GM23338 (cell line): ENCODE results near the gene TPSAB1. TPM values are rescaled to one million over a fixed set of nuclear protein-coding genes. Genes with fewer than 3 reads are reported as not detected.
A peak's percentile ranks its signal among the peaks of the same experiment; 100 is the strongest.

Experiments
- ATAC-seq: fragments of 200-7000 bp; cut with Tn5 transposase; 3 replicates; pipeline ENCODE4 v1.9.1; 2020
- DNase-seq: peaks from one replicate; pipeline ENCODE4 v3.0.0-alpha.2; 2015; ENCODE audit warnings: low spot score
- H2AFZ ChIP-seq: fragments of 200-600 bp; sonication (generic); 2 replicates; pipeline ENCODE4 v1.8.0; 2016; ENCODE audit warnings: antibody characterized with exemption, mild to moderate bottlenecking, moderate library complexity
- H3F3A ChIP-seq: fragments of 200-600 bp; sonication (generic); replicated peaks from 2 replicates; pipeline ENCODE4 v1.8.0; 2017; ENCODE audit warnings: antibody characterized with exemption, mixed run types, low read depth
- H3K27ac ChIP-seq: fragments of 200-600 bp; sonication (generic); 2 replicates; pipeline ENCODE4 v1.6.1; 2016; ENCODE audit warnings: low read depth
- H3K27me3 ChIP-seq: fragments of 200-600 bp; sonication (generic); 2 replicates; pipeline ENCODE4 v1.8.0; 2016; ENCODE audit warnings: mild to moderate bottlenecking, mixed run types, moderate library complexity; ENCODE audit not compliant: insufficient read depth
- H3K36me3 ChIP-seq: fragments of 200-600 bp; sonication (generic); 2 replicates; pipeline ENCODE4 v1.8.0; 2016; ENCODE audit warnings: mild to moderate bottlenecking; ENCODE audit not compliant: insufficient read depth
- H3K4me1 ChIP-seq: fragments of 200-600 bp; sonication (generic); 2 replicates; pipeline ENCODE4 v1.8.0; 2016; ENCODE audit warnings: mild to moderate bottlenecking, moderate library complexity; ENCODE audit not compliant: insufficient read depth
- H3K4me2 ChIP-seq: fragments of 200-600 bp; sonication (generic); 2 replicates; pipeline ENCODE4 v1.7.1; 2017; ENCODE audit warnings: mixed run types
- H3K4me3 ChIP-seq: fragments of 200-600 bp; sonication (generic); 2 replicates; pipeline ENCODE4 v1.6.1; 2016; ENCODE audit warnings: mixed run types
- H3K79me2 ChIP-seq: fragments of 200-600 bp; sonication (generic); replicated peaks from 2 replicates; pipeline ENCODE4 v1.8.0; 2017; ENCODE audit warnings: mild to moderate bottlenecking; ENCODE audit not compliant: insufficient read depth
- H3K9me2 ChIP-seq: fragments of 200-600 bp; sonication (generic); 2 replicates; pipeline ENCODE4 v1.8.0; 2017; ENCODE audit not compliant: insufficient read depth
- H4K20me1 ChIP-seq: fragments of 200-600 bp; sonication (generic); replicated peaks from 2 replicates; pipeline ENCODE4 v1.8.0; 2017; ENCODE audit warnings: mild to moderate bottlenecking; ENCODE audit not compliant: insufficient read depth
- H3K27ac Mint-ChIP-seq: 2 replicates; pipeline ENCODE4 v1.8.0; 2020; ENCODE audit warnings: inconsistent platforms, mild to moderate bottlenecking, moderate library complexity, mixed read lengths
- H3K27me3 Mint-ChIP-seq: 3 replicates; pipeline ENCODE4 v1.8.0; 2022; ENCODE audit warnings: low read depth, mild to moderate bottlenecking, moderate library complexity, mixed read lengths, inconsistent platforms; ENCODE audit not compliant: insufficient read depth, poor library complexity
- H3K36me3 Mint-ChIP-seq: 3 replicates; pipeline ENCODE4 v1.8.0; 2021; ENCODE audit warnings: low read depth, mild to moderate bottlenecking, inconsistent platforms, moderate library complexity, mixed read lengths
- H3K4me1 Mint-ChIP-seq: 3 replicates; pipeline ENCODE4 v1.8.0; 2020; ENCODE audit warnings: mild to moderate bottlenecking, inconsistent platforms, mixed read lengths
- H3K4me3 Mint-ChIP-seq: 3 replicates; pipeline ENCODE4 v1.8.0; 2021; ENCODE audit warnings: moderate library complexity, mild to moderate bottlenecking, inconsistent platforms, mixed read lengths
- H3K9me3 Mint-ChIP-seq: 3 replicates; pipeline ENCODE4 v1.8.0; 2020; ENCODE audit warnings: moderate library complexity, mild to moderate bottlenecking, inconsistent platforms, mixed read lengths
- CREB1 ChIP-seq: fragments of 250-450 bp; sonication (Bioruptor Pico); IDR thresholded peaks from 2 replicates; pipeline ENCODE4 v1.5.0; 2020; ENCODE audit warnings: low read depth, mild to moderate bottlenecking, moderate library complexity
- EZH2 ChIP-seq: fragments of 200-600 bp; sonication (generic); IDR thresholded peaks from one replicate; pipeline ENCODE4 v1.8.0; 2017; ENCODE audit warnings: antibody characterized with exemption, mild to moderate bottlenecking, low read depth; ENCODE audit not compliant: unreplicated experiment
- EZH2phosphoT487 ChIP-seq: fragments of 200-600 bp; sonication (generic); IDR thresholded peaks from one replicate; pipeline ENCODE4 v1.8.1; 2018; ENCODE audit warnings: antibody characterized with exemption; ENCODE audit not compliant: unreplicated experiment
- JUNB ChIP-seq: IDR thresholded peaks from one replicate; pipeline ENCODE4 v1.6.1; 2016; ENCODE audit warnings: antibody characterized with exemption; ENCODE audit not compliant: unreplicated experiment
- NANOG ChIP-seq: IDR thresholded peaks from 2 replicates; pipeline ENCODE4 v1.6.1; 2016; ENCODE audit warnings: antibody characterized with exemption, borderline replicate concordance
- POLR2AphosphoS5 ChIP-seq: IDR thresholded peaks from 2 replicates; pipeline ENCODE4 v1.6.1; 2016; ENCODE audit warnings: antibody characterized with exemption, low read depth
- ZNF114 ChIP-seq: fragments of 250-450 bp; sonication (Bioruptor Pico); IDR thresholded peaks from 2 replicates; pipeline ENCODE4 v1.5.0; 2020; ENCODE audit warnings: mild to moderate bottlenecking, moderate library complexity
- ZNF331 ChIP-seq: fragments of 250-450 bp; sonication (Bioruptor Pico); IDR thresholded peaks from 2 replicates; pipeline ENCODE4 v1.5.0; 2020; ENCODE audit warnings: low read depth, mild to moderate bottlenecking, moderate library complexity
- polyA plus RNA-seq: library from polyadenylated mRNA; unstranded; fragments of >200 nt; fragmentation: Nextera tagmentation; extraction: Ambion mirVana; gene quantifications from 2 replicates; pipeline ENCODE4 v1.2.1, GENCODE V29; 2016
- total RNA-seq: library from RNA; depleted of rRNA; stranded (reverse); fragments of >200 nt; shearing (Covaris generic); gene quantifications from 2 replicates; pipeline ENCODE4 v1.2.3, GENCODE V29; 2014
- TF ChIP-seq, protein P1 (sequence below): IDR thresholded peaks from one replicate; pipeline ENCODE4 v1.6.1; 2018; ENCODE audit warnings: antibody characterized with exemption; ENCODE audit not compliant: unreplicated experiment
- TF ChIP-seq, protein P2 (sequence below): IDR thresholded peaks from 2 replicates; pipeline ENCODE4 v1.6.1; 2016; ENCODE audit warnings: antibody characterized with exemption
- TF ChIP-seq, protein P3 (sequence below), 2 experiments: fragments of 200-600 bp in 1 of 2; sonication (generic) in 1 of 2; conservative IDR thresholded peaks; 2 replicates each; pipeline versions ENCODE4 v1.5.1 to v1.6.1; 2016 to 2017; ENCODE audit warnings: antibody characterized with exemption in 2 of 2, low read depth in 2 of 2, mild to moderate bottlenecking in 2 of 2, moderate library complexity in 1 of 2
- TF ChIP-seq, protein P4 (sequence below): fragments of 250-450 bp; sonication (Bioruptor Pico); IDR thresholded peaks from 2 replicates; pipeline ENCODE4 v1.5.0; 2020; ENCODE audit warnings: mild to moderate bottlenecking, moderate library complexity

TPSAB1 gene
- total and polyA plus RNA-seq, 2 experiments from 2014 or later: not detected

DNA sequence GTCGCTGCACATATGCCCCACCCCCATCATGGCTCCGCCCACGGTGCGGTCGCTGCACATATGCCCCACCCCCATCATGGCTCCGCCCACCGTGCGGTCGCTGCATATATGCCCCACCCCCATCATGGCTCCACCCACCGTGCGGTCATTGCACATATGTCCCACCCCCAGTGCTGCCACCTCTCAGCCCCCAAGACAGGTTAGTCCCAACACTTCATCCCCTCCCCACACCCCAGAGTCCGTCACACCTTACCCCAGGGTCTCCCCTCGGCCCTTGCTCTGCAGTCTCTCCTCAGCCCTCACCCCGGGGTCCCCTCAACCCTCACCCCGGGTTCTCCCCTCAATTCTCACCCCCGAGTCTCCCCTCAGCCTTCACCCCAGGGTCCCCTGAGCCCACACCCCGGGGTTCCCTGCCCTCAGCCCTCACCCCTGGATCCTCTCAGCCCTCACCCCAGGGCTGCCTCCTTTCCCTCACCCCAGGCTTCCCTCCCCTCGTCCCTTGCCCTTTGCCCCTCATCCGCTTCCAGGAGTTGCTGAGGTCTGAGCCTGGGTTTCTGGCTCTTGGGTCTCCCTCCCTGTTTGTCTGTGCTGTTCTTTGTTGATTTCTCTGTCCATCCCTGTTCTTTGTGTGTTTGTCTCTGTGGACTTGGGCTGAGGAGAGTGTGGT, 41.0 kb upstream of the TPSAB1 start:
- ATAC-seq (no peak; the same call in 2 of the 3 replicates), DNase-seq (no peak)
- Histone ChIP-seq H4K20me1 (no peaks in the 10 kb centered on the region; the same call in 1 of the 2 replicates), H3K36me3 (no peaks in the 10 kb centered on the region), H3K79me2 (no peaks in the 10 kb centered on the region), H3K9me2 (no peaks in the 10 kb centered on the region), H3K27ac (peak overlapping the region; percentile 39; the same call in 1 of the 2 replicates), H3K4me2 (no peak overlapping the region), H3K27me3 (no peaks in the 10 kb centered on the region), H3F3A (no peaks in the 10 kb centered on the region), H3K4me1 (no peaks in the 10 kb centered on the region), H2AFZ (no peak overlapping the region), H3K4me3 (no peak overlapping the region)
- H3K4me3 Mint-ChIP-seq: no peak overlapping the region
- TF ChIP-seq EZH2phosphoT487: no peak
- TF ChIP-seq EZH2: no peak
- no peak for TF ChIP-seq JUNB
- no peak for TF ChIP-seq CREB1
- TF ChIP-seq NANOG: no peak
- TF ChIP-seq, protein P1, sequence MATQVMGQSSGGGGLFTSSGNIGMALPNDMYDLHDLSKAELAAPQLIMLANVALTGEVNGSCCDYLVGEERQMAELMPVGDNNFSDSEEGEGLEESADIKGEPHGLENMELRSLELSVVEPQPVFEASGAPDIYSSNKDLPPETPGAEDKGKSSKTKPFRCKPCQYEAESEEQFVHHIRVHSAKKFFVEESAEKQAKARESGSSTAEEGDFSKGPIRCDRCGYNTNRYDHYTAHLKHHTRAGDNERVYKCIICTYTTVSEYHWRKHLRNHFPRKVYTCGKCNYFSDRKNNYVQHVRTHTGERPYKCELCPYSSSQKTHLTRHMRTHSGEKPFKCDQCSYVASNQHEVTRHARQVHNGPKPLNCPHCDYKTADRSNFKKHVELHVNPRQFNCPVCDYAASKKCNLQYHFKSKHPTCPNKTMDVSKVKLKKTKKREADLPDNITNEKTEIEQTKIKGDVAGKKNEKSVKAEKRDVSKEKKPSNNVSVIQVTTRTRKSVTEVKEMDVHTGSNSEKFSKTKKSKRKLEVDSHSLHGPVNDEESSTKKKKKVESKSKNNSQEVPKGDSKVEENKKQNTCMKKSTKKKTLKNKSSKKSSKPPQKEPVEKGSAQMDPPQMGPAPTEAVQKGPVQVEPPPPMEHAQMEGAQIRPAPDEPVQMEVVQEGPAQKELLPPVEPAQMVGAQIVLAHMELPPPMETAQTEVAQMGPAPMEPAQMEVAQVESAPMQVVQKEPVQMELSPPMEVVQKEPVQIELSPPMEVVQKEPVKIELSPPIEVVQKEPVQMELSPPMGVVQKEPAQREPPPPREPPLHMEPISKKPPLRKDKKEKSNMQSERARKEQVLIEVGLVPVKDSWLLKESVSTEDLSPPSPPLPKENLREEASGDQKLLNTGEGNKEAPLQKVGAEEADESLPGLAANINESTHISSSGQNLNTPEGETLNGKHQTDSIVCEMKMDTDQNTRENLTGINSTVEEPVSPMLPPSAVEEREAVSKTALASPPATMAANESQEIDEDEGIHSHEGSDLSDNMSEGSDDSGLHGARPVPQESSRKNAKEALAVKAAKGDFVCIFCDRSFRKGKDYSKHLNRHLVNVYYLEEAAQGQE: no peak
- TF ChIP-seq ZNF114 (CRISPR knock-in tag): no peak
- TF ChIP-seq, protein P2, sequence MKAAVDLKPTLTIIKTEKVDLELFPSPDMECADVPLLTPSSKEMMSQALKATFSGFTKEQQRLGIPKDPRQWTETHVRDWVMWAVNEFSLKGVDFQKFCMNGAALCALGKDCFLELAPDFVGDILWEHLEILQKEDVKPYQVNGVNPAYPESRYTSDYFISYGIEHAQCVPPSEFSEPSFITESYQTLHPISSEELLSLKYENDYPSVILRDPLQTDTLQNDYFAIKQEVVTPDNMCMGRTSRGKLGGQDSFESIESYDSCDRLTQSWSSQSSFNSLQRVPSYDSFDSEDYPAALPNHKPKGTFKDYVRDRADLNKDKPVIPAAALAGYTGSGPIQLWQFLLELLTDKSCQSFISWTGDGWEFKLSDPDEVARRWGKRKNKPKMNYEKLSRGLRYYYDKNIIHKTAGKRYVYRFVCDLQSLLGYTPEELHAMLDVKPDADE: no peak
- TF ChIP-seq, protein P3, sequence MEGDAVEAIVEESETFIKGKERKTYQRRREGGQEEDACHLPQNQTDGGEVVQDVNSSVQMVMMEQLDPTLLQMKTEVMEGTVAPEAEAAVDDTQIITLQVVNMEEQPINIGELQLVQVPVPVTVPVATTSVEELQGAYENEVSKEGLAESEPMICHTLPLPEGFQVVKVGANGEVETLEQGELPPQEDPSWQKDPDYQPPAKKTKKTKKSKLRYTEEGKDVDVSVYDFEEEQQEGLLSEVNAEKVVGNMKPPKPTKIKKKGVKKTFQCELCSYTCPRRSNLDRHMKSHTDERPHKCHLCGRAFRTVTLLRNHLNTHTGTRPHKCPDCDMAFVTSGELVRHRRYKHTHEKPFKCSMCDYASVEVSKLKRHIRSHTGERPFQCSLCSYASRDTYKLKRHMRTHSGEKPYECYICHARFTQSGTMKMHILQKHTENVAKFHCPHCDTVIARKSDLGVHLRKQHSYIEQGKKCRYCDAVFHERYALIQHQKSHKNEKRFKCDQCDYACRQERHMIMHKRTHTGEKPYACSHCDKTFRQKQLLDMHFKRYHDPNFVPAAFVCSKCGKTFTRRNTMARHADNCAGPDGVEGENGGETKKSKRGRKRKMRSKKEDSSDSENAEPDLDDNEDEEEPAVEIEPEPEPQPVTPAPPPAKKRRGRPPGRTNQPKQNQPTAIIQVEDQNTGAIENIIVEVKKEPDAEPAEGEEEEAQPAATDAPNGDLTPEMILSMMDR (conservative IDR thresholded peaks at IDR 0.05; ENCODE audit: low read depth in 2 of 2): no peak
- no peak for TF ChIP-seq ZNF331
- TF ChIP-seq, protein P4, sequence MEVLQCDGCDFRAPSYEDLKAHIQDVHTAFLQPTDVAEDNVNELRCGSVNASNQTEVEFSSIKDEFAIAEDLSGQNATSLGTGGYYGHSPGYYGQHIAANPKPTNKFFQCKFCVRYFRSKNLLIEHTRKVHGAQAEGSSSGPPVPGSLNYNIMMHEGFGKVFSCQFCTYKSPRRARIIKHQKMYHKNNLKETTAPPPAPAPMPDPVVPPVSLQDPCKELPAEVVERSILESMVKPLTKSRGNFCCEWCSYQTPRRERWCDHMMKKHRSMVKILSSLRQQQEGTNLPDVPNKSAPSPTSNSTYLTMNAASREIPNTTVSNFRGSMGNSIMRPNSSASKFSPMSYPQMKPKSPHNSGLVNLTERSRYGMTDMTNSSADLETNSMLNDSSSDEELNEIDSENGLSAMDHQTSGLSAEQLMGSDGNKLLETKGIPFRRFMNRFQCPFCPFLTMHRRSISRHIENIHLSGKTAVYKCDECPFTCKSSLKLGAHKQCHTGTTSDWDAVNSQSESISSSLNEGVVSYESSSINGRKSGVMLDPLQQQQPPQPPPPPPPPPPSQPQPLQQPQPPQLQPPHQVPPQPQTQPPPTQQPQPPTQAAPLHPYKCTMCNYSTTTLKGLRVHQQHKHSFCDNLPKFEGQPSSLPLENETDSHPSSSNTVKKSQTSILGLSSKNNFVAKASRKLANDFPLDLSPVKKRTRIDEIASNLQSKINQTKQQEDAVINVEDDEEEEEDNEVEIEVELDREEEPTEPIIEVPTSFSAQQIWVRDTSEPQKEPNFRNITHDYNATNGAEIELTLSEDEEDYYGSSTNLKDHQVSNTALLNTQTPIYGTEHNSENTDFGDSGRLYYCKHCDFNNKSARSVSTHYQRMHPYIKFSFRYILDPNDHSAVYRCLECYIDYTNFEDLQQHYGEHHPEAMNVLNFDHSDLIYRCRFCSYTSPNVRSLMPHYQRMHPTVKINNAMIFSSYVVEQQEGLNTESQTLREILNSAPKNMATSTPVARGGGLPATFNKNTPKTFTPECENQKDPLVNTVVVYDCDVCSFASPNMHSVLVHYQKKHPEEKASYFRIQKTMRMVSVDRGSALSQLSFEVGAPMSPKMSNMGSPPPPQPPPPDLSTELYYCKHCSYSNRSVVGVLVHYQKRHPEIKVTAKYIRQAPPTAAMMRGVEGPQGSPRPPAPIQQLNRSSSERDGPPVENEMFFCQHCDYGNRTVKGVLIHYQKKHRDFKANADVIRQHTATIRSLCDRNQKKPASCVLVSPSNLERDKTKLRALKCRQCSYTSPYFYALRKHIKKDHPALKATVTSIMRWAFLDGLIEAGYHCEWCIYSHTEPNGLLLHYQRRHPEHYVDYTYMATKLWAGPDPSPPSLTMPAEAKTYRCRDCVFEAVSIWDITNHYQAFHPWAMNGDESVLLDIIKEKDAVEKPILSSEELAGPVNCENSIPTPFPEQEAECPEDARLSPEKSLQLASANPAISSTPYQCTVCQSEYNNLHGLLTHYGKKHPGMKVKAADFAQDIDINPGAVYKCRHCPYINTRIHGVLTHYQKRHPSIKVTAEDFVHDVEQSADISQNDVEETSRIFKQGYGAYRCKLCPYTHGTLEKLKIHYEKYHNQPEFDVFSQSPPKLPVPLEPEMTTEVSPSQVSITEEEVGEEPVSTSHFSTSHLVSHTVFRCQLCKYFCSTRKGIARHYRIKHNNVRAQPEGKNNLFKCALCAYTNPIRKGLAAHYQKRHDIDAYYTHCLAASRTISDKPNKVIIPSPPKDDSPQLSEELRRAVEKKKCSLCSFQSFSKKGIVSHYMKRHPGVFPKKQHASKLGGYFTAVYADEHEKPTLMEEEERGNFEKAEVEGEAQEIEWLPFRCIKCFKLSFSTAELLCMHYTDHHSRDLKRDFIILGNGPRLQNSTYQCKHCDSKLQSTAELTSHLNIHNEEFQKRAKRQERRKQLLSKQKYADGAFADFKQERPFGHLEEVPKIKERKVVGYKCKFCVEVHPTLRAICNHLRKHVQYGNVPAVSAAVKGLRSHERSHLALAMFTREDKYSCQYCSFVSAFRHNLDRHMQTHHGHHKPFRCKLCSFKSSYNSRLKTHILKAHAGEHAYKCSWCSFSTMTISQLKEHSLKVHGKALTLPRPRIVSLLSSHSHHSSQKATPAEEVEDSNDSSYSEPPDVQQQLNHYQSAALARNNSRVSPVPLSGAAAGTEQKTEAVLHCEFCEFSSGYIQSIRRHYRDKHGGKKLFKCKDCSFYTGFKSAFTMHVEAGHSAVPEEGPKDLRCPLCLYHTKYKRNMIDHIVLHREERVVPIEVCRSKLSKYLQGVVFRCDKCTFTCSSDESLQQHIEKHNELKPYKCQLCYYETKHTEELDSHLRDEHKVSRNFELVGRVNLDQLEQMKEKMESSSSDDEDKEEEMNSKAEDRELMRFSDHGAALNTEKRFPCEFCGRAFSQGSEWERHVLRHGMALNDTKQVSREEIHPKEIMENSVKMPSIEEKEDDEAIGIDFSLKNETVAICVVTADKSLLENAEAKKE (CRISPR knock-in tag): no peak
- no peak for TF ChIP-seq POLR2AphosphoS5
- 0 out of 3 replicates have a peak, but pooled peaks cover 3% of the 10 kb centered on the region for H3K9me3 Mint-ChIP-seq
- peaks cover 4% of the 10 kb centered on the region; the same call in 2 of the 3 replicates for H3K36me3 Mint-ChIP-seq
- no peaks in the 10 kb centered on the region for H3K4me1 Mint-ChIP-seq
- no peak overlapping the region for H3K27ac Mint-ChIP-seq
- H3K27me3 Mint-ChIP-seq: peaks cover 7% of the 10 kb centered on the region
